GM19238 (cell line): ENCODE measurements around the gene ATAD3C.
"Not testable (repeated sequence)": the region's sequence is repeated elsewhere in the genome, so short reads cannot be mapped to it uniquely, and the experiment has no call there.

Source experiments
- DNase-seq: peaks from one replicate; pipeline ENCODE4 v3.0.0; 2011; ENCODE audit warnings: low spot score; ENCODE audit not compliant: insufficient read length

The ATAD3C gene

GRCh38 chr1:1505366-1505798 is 55.9 kb downstream of the ATAD3C start:
- not testable (repeated sequence) for DNase-seq

DNA sequence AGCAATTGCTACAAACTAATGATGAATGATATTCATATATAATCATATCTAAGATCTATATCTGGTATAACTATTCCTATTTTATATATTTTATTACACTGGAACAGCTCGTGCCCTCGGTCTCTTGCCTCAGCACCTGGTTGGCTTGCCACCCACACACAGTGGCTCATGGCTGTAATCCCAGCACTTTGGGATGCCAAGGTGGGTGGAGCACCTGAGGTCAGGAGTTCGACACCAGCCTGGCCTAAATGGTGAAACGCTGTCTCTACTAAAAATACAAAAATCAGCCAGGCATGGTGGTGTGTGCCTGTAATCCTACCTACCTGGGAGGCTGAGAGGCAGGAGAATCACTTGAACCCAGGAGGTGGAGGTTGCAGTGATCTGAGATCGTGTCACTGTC is 56.3 kb downstream of the ATAD3C start:
- DNase-seq = not testable (repeated sequence)

DNA sequence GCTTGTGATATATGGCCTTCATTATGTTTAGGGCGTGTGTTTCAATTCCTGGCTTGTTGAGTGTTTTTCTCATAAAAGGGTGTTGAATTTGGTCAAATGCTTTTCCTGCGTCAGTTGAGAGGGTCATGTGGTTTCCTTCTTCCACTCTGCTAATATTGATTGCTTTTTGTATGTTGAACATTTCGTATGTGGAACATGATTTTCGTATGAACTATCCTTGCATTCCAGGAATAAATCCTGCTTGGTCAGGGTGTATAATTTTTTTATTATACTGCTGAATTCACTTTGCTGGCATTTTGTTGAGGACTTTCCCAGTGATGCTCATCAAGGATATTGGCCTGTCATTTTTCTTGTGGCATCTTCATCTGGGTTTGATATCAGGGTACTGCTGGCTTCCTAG is 57.8 kb downstream of the ATAD3C start:
- no peak for DNase-seq

GRCh38 chr1:1508775-1509464 is 59.4 kb downstream of the ATAD3C start:
- not testable (repeated sequence) for DNase-seq

DNA sequence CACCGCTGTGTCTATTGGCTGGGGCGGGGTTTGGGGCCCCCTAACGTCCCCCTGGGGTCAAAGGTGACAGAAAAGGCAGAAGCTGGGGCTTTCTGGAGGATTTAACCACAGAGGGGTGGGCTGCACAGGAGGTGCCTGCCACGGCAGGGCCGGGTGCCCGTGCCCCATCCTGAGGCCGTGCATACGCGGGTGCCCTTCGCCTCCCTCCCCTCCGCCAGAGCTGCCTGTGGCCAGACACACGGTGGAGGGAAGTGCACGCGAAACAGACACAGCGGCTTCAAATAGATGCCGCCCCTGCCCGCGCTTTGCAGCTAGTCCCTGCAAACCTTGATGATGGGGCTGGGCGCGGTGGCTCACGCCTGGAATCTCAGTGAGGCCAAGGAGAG is 60.0 kb downstream of the ATAD3C start:
- not testable (repeated sequence) for DNase-seq

GRCh38 chr1:1510912-1511532 is 61.5 kb downstream of the ATAD3C start:
- no peak for DNase-seq

DNA sequence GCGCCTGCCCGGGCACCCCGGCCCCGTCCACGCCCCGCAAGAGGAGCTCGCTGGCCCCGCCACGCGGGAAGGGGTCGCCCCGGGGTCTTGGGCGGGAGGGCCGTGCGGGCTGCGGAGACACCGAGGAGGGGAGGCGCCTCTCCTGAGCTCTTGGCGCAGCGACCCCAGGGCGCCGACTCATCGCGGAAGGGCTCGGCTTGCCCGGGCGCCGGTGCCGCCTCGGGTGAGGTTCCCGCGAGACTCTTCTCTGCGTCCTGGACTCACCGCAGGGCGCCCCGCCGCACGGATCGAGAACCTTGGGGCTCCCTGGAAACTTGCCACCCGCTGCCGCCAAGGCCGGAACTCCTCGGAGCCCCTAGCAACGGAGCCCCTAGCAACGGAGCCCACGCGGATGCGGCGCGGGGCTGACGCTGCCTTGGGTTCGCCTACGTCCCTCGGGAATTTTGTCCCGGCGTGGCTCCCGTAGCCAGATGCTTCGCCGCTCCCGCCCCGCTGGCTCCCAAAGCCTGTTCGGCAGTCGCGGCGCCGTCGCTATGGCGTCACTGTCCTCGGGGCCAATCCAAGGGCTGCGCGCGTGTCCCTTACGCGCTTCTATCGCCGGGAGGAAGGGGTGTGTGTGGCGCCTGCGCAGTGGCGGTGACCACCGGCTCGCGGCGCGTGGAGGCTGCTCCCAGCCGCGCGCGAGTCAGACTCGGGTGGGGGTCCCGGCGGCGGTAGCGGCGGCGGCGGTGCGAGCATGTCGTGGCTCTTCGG is 62.2 kb downstream of the ATAD3C start, which contains the start of gene ATAD3A:
Gene ATAD3A, plus strand, starts transcription at position 630 of the 753 bp plus-strand sequence. Its CDS starts 107 bp downstream, at position 737.
- DNase-seq = peak; percentile 99

DNA sequence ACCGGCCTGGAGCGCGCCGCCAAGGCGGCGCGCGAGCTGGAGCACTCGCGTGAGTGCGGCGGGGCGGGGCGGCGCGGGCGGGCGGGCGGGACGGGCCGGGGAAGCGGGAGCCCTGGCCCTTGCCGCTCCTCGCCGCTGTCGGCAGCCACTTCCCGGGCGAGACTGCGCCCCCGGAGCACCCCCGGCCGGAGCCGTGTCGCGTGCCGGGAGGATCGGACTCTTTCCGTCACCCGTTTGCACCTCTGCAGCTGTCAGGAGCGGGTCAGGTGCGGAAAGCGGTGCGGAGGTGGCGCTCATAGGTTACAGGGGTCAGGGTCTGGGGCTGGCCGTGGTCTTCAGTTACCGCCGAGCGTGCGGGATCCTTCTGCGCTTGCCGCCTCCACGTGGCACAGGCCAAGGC is 62.9 kb downstream of the ATAD3C start:
- DNase-seq = not testable (repeated sequence)

GRCh38 chr1:1513675-1514074 is 64.2 kb downstream of the ATAD3C start:
- DNase-seq = not testable (repeated sequence)

DNA sequence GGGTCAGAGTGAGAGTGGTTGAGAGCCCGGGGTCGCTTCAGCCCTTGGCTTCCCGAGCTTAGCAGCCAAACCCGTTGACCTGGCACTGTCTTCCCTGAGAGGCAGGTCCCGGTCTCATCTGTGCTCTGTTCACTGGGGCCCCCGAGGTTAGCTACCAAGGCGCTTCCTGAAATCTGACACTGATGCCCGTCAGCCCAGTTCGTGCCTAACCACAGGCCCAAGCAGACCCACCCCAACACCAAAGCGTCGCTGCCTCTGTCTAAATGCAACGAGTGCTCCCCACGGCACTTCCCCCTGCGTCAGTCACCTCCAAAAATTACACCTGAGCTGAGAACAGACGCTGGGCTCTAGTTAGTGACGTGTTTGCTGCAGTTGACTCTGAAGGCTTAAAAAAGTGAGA is 64.9 kb downstream of the ATAD3C start:
- DNase-seq = not testable (repeated sequence)

DNA sequence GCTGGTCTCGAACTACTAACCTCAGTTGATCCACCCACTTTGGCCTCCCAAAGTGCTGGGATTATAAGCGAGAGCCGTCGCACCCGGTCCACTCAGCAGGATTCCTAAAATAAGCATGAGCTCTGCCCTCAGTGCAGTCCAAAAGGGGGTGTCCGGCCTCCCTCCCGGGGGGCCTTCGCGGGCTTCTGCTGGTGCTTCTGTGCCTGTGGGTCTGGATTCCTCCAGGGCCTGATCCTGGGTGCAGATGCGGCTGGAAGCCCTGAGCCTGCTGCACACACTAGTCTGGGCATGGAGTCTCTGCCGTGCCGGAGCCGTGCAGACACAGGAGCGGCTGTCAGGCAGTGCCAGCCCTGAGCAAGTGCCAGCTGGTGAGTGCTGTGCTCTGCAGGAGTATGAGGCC is 67.4 kb downstream of the ATAD3C start:
- not testable (repeated sequence) for DNase-seq

- DNase-seq = no peak
Observed at GRCh38 chr1:1517973-1518620, 68.6 kb downstream of the ATAD3C start.

- not testable (repeated sequence) for DNase-seq
Observed at GRCh38 chr1:1518621-1519007, 69.1 kb downstream of the ATAD3C start.
